ENCODE results near the gene MUCL1.

MUCL1 gene, protein sequence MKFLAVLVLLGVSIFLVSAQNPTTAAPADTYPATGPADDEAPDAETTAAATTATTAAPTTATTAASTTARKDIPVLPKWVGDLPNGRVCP

DNA sequence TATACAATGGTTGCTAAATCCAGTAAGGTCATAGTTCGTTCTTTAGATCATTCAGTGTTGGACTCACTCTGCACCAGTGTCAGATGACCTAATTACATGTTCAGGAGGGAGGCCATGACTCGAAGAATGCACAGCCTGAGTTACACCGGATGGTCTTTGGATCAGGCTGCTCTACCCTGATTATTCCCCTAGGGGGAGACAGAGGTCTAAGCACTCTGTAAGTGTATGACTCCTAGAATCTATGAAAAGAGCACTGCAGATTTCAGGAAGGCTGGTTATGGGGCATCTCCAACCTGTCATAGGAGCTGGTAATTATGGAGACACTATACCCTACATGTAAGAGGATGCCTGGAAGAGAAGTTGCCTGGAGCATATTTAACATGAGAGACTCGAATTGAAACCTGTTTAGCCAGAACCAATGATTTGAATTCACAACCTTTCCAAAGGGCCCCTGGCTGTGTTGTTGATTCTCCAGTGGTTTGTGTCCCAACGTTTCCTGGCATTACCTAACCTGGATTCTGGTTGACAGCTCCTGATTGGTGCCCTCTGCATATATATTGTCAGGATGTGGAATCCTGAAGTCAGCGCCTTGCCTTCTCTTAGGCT lies at the start of gene MUCL1:
Gene MUCL1 (plus strand): TSS at position 584 of the 606 bp plus-strand sequence. CDS start 67 bp downstream, outside the sequence.
- Histone ChIP-seq H3K4me3 (ENCODE audit: insufficient read length, low read depth) (no peak within 1 kb of the TSS), H3K27me3 (ENCODE audit: insufficient read depth, insufficient read length) (no peaks in the 10 kb centered on the region), H3K9ac (ENCODE audit: insufficient read length, low read depth) (no peak within 1 kb of the TSS), H3K4me1 (ENCODE audit: insufficient read depth, insufficient read length) (no peaks in the 10 kb centered on the region), H3K9me3 (ENCODE audit: insufficient read depth, low read length) (no peaks in the 10 kb centered on the region), H3K36me3 (ENCODE audit: insufficient read depth, insufficient read length, low read length) (no peaks in the 10 kb centered on the region)
- no peak for TF ChIP-seq ZNF274 (IDR thresholded peaks at IDR 0.05; ENCODE audit: low read depth, low read length)
- no peak for TF ChIP-seq YY1 (IDR thresholded peaks at IDR 0.05; ENCODE audit: insufficient read depth, insufficient read length)
- TF ChIP-seq SUZ12 (IDR thresholded peaks at IDR 0.05; ENCODE audit: extremely low read depth, insufficient read depth, insufficient read length), result no peak
- DNase-seq (ENCODE audit: low read depth, low spot score), result peak; percentile 77

DNA sequence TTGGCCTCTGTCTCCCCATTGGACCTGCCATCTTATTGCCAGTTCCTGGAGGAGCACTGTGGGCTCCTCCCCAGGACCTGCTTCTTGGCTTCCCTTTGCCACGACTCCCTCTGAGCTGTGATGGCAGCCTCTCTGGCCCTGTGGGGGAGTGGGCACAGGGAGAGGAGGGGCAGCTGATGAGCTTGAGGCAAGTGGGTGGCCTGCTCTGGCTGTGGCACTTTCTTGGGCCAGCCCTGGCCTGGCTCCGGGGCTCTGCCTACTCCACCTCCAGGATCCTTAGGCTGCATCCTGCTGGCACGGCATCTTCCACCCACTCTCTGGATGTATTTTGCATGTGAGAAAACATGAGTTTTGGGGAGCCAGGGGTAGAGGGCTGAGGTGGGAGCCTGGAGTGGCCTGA lies 32.6 kb upstream of the MUCL1 start:
- Histone ChIP-seq H3K9me3 (ENCODE audit: insufficient read depth, low read length) (peaks cover 25% of the 10 kb centered on the region; the same call in 1 of the 2 replicates), H3K36me3 (ENCODE audit: insufficient read depth, insufficient read length, low read length) (no peaks in the 10 kb centered on the region), H3K27me3 (ENCODE audit: insufficient read depth, insufficient read length) (no peaks in the 10 kb centered on the region), H3K4me3 (ENCODE audit: insufficient read length, low read depth) (no peak overlapping the region), H3K9ac (ENCODE audit: insufficient read length, low read depth) (no peak overlapping the region), H3K4me1 (ENCODE audit: insufficient read depth, insufficient read length) (no peaks in the 10 kb centered on the region)
- no peak for DNase-seq (ENCODE audit: low read depth, low spot score)
- TF ChIP-seq ZNF274 (IDR thresholded peaks at IDR 0.05; ENCODE audit: low read depth, low read length) (no peak), YY1 (IDR thresholded peaks at IDR 0.05; ENCODE audit: insufficient read depth, insufficient read length) (no peak), SUZ12 (IDR thresholded peaks at IDR 0.05; ENCODE audit: extremely low read depth, insufficient read depth, insufficient read length) (no peak)

DNA sequence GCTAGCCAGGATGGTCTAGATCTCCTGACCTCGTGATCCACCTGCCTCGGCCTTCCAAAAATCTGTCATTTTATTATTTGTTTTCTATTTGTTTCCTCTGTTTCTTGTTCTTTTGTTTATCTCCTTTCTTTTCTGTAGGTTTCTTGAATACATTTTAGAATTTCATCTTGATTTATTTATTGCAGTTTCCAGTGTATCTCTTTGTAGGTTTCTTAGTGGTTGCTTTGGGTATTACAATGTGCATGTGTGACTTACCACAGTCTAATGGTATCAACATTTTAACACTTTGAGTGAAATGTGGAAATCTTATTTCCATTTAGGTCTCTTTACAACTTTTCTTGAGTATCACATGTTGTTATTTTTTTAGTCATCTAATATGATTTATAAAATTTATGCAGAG lies 29.9 kb upstream of the MUCL1 start:
- H3K27me3 ChIP-seq (ENCODE audit: insufficient read depth, insufficient read length), result no peaks in the 10 kb centered on the region
- H3K4me3 ChIP-seq (ENCODE audit: insufficient read length, low read depth), result no peak overlapping the region
- no peak for TF ChIP-seq YY1 (IDR thresholded peaks at IDR 0.05; ENCODE audit: insufficient read depth, insufficient read length)
- no peak for TF ChIP-seq ZNF274 (IDR thresholded peaks at IDR 0.05; ENCODE audit: low read depth, low read length)
- TF ChIP-seq SUZ12 (IDR thresholded peaks at IDR 0.05; ENCODE audit: extremely low read depth, insufficient read depth, insufficient read length), result no peak
- no peak overlapping the region for H3K9ac ChIP-seq (ENCODE audit: insufficient read length, low read depth)
- H3K9me3 ChIP-seq (ENCODE audit: insufficient read depth, low read length), result peaks cover 9% of the 10 kb centered on the region; the same call in 1 of the 2 replicates
- H3K36me3 ChIP-seq (ENCODE audit: insufficient read depth, insufficient read length, low read length), result no peaks in the 10 kb centered on the region
- H3K4me1 ChIP-seq (ENCODE audit: insufficient read depth, insufficient read length), result no peaks in the 10 kb centered on the region
- no peak for DNase-seq (ENCODE audit: low read depth, low spot score)

DNA sequence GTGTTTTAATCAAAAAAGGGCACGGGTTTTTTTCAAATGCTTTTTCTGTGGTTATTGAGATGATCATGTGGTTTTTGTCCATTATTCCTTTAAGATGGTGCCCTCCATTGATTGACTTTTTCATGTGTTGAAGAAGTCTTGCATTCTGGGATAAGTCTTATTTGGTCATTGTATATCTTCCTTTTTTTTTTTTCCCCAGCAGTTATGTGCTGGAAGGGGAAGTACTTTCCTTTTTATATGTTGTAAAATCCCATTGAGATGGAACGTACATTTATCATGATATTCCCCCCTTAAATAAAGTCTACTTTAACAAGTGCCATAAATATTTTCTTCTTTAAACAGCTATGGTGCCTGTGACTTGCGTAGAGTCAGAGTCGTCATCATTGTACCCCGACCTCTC lies 24.8 kb upstream of the MUCL1 start:
- H3K36me3 ChIP-seq (ENCODE audit: insufficient read depth, insufficient read length, low read length), result no peaks in the 10 kb centered on the region
- no peaks in the 10 kb centered on the region for H3K4me1 ChIP-seq (ENCODE audit: insufficient read depth, insufficient read length)
- TF ChIP-seq YY1 (IDR thresholded peaks at IDR 0.05; ENCODE audit: insufficient read depth, insufficient read length) (no peak), ZNF274 (IDR thresholded peaks at IDR 0.05; ENCODE audit: low read depth, low read length) (no peak), SUZ12 (IDR thresholded peaks at IDR 0.05; ENCODE audit: extremely low read depth, insufficient read depth, insufficient read length) (no peak)
- H3K9me3 ChIP-seq (ENCODE audit: insufficient read depth, low read length), result no peaks in the 10 kb centered on the region
- no peaks in the 10 kb centered on the region for H3K27me3 ChIP-seq (ENCODE audit: insufficient read depth, insufficient read length)
- H3K4me3 ChIP-seq (ENCODE audit: insufficient read length, low read depth), result no peak overlapping the region
- no peak overlapping the region for H3K9ac ChIP-seq (ENCODE audit: insufficient read length, low read depth)
- no peak for DNase-seq (ENCODE audit: low read depth, low spot score)

DNA sequence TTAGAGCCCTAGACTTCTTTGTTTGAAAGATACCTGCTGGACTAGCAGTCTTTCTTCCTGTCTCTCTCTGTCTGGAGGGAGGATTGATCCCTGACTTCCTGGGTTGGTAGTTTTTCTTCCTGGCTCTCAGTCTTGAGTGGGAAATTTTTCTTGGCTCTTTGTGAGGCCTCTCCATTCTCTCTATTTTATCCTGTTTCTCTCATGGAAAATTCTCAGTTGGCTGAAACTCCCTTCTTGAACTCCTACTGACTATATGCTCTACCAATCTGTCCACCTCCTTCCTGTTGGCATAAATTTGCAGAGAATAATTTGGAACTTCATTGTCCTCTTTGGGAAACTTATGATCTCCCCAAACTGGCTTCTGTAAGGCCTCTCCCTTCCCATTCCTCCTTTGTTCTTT lies 24.1 kb upstream of the MUCL1 start:
- no peaks in the 10 kb centered on the region for H3K27me3 ChIP-seq (ENCODE audit: insufficient read depth, insufficient read length)
- H3K36me3 ChIP-seq (ENCODE audit: insufficient read depth, insufficient read length, low read length), result no peaks in the 10 kb centered on the region
- TF ChIP-seq YY1 (IDR thresholded peaks at IDR 0.05; ENCODE audit: insufficient read depth, insufficient read length), result no peak
- TF ChIP-seq SUZ12 (IDR thresholded peaks at IDR 0.05; ENCODE audit: extremely low read depth, insufficient read depth, insufficient read length), result no peak
- TF ChIP-seq ZNF274 (IDR thresholded peaks at IDR 0.05; ENCODE audit: low read depth, low read length), result no peak
- no peak for DNase-seq (ENCODE audit: low read depth, low spot score)
- no peaks in the 10 kb centered on the region for H3K4me1 ChIP-seq (ENCODE audit: insufficient read depth, insufficient read length)
- no peak overlapping the region for H3K4me3 ChIP-seq (ENCODE audit: insufficient read length, low read depth)
- no peak overlapping the region for H3K9ac ChIP-seq (ENCODE audit: insufficient read length, low read depth)
- H3K9me3 ChIP-seq (ENCODE audit: insufficient read depth, low read length), result no peaks in the 10 kb centered on the region

DNA sequence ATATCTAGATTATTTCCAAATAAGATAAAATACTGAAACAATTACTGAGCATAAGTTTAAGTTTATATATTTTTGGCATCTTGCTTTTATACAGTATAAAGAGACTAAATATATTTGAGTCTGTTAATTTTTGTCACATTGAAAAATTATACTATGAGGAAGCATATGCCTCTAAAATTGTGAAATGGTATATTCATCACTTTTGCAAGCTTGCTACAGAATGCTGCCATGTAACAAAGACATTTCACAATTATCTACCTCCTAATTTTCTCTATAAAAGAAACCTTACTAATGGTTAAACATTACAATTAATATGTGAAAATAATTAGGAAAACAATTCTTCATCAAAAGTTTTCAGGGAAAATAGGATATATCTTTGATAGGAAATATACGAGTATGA lies 22.7 kb upstream of the MUCL1 start:
- H3K9ac ChIP-seq (ENCODE audit: insufficient read length, low read depth), result no peak overlapping the region
- TF ChIP-seq ZNF274 (IDR thresholded peaks at IDR 0.05; ENCODE audit: low read depth, low read length), result no peak
- no peaks in the 10 kb centered on the region for H3K36me3 ChIP-seq (ENCODE audit: insufficient read depth, insufficient read length, low read length)
- no peaks in the 10 kb centered on the region for H3K4me1 ChIP-seq (ENCODE audit: insufficient read depth, insufficient read length)
- no peaks in the 10 kb centered on the region for H3K27me3 ChIP-seq (ENCODE audit: insufficient read depth, insufficient read length)
- DNase-seq (ENCODE audit: low read depth, low spot score), result no peak
- H3K4me3 ChIP-seq (ENCODE audit: insufficient read length, low read depth), result no peak overlapping the region
- H3K9me3 ChIP-seq (ENCODE audit: insufficient read depth, low read length), result no peaks in the 10 kb centered on the region

DNA sequence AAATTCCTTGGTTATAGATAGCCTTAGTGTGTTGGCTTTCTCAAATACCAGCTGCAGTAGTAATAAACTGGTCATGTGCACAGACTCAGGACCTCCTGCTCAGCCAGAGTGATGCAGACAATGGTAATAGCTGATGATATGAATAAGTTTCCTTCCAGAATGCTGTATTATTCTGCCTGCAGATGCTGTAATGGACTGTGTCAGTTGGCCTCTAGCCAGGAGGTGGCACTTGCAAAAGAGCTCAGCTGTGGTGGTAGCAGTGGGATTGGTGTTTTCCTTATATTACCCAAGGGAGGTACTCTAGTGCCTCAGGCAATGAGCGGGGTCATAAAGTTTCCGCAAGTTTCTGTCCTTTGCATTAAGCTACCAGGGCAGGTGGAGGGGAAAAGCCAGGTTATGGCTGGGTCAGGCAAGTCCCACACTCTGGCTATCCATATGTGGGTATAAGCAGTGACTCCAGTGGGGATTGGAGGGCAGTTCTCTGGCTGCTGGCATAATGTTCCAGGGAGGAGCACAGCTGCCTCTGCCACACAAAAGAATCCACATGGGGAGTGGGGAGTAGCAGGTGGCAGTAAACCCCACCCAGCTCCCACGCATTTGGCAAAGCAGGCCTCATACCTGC lies 14.0 kb upstream of the MUCL1 start:
- Histone ChIP-seq H3K9me3 (ENCODE audit: insufficient read depth, low read length) (peaks cover 6% of the 10 kb centered on the region; the same call in 1 of the 2 replicates), H3K36me3 (ENCODE audit: insufficient read depth, insufficient read length, low read length) (no peaks in the 10 kb centered on the region), H3K27me3 (ENCODE audit: insufficient read depth, insufficient read length) (no peaks in the 10 kb centered on the region), H3K9ac (ENCODE audit: insufficient read length, low read depth) (no peak overlapping the region), H3K4me1 (ENCODE audit: insufficient read depth, insufficient read length) (no peaks in the 10 kb centered on the region), H3K4me3 (ENCODE audit: insufficient read length, low read depth) (no peak overlapping the region)
- TF ChIP-seq ZNF274 (IDR thresholded peaks at IDR 0.05; ENCODE audit: low read depth, low read length) (no peak), YY1 (IDR thresholded peaks at IDR 0.05; ENCODE audit: insufficient read depth, insufficient read length) (no peak), SUZ12 (IDR thresholded peaks at IDR 0.05; ENCODE audit: extremely low read depth, insufficient read depth, insufficient read length) (no peak)
- DNase-seq (ENCODE audit: low read depth, low spot score), result no peak

Measured in NT2/D1 (cell line).